Measurements from ENCODE around the gene AQP6.

The AQP6 gene

GRCh38 chr12:50014342-50014741 is 41.6 kb downstream of the AQP6 start:
- no peak for DNase-seq (ENCODE audit: low read depth)
- TF ChIP-seq CTCF (IDR thresholded peaks at IDR 0.05; ENCODE audit: insufficient read depth, low read depth, low read length, missing control alignments): no peak
- H3K4me3 ChIP-seq (ENCODE audit: low read length): no peak overlapping the region

GRCh38 chr12:50016501-50017475 is 44.0 kb downstream of the AQP6 start:
- no peak for TF ChIP-seq CTCF (IDR thresholded peaks at IDR 0.05; ENCODE audit: insufficient read depth, low read depth, low read length, missing control alignments)
- peak; percentile 60 for DNase-seq (ENCODE audit: low read depth)
- no peak overlapping the region for H3K4me3 ChIP-seq (ENCODE audit: low read length)

- TF ChIP-seq CTCF (IDR thresholded peaks at IDR 0.05; ENCODE audit: insufficient read depth, low read depth, low read length, missing control alignments): no peak
- no peak for DNase-seq (ENCODE audit: low read depth)
- H3K4me3 ChIP-seq (ENCODE audit: low read length): no peak overlapping the region
Measured at GRCh38 chr12:50017641-50018040, 44.9 kb downstream of the AQP6 start.

- H3K4me3 ChIP-seq (ENCODE audit: low read length): no peak overlapping the region
- TF ChIP-seq CTCF (IDR thresholded peaks at IDR 0.05; ENCODE audit: insufficient read depth, low read depth, low read length, missing control alignments): no peak
Measured at GRCh38 chr12:50018154-50018553, 45.4 kb downstream of the AQP6 start.

GRCh38 chr12:50018968-50019367 is 46.2 kb downstream of the AQP6 start:
- H3K4me3 ChIP-seq (ENCODE audit: low read length): no peak overlapping the region
- TF ChIP-seq CTCF (IDR thresholded peaks at IDR 0.05; ENCODE audit: insufficient read depth, low read depth, low read length, missing control alignments): no peak
- no peak for DNase-seq (ENCODE audit: low read depth)

More at GRCh38 chr12:50018154-50018553, 45.4 kb downstream of the AQP6 start:
- DNase-seq (ENCODE audit: low read depth): no peak

GRCh38 chr12:50019524-50019923 is 46.8 kb downstream of the AQP6 start:
- no peak overlapping the region for H3K4me3 ChIP-seq (ENCODE audit: low read length)
- no peak for DNase-seq (ENCODE audit: low read depth)
- TF ChIP-seq CTCF (IDR thresholded peaks at IDR 0.05; ENCODE audit: insufficient read depth, low read depth, low read length, missing control alignments): no peak

All from epithelial cell of esophagus (primary cell).